Mammary epithelial cell (primary cell): ENCODE results near the gene SUGP1.

Experiments
- CTCF ChIP-seq, 2 donors: IDR thresholded peaks in 1 of 2; conservative IDR thresholded peaks in 1 of 2; 2 replicates each; pipeline ENCODE4 v1.5.1; 2011 to 2012; ENCODE audit warnings: inconsistent platforms in 2 of 2, low read length in 2 of 2, mild to moderate bottlenecking in 2 of 2, control low read depth in 1 of 2, low read depth in 1 of 2; ENCODE audit not compliant: insufficient read depth in 1 of 2; ENCODE audit errors: extremely low read depth in 1 of 2
- EZH2 ChIP-seq: IDR thresholded peaks from 2 replicates; pipeline ENCODE4 v1.6.1; 2012; ENCODE audit warnings: low read length, inconsistent platforms, borderline replicate concordance

DNA sequence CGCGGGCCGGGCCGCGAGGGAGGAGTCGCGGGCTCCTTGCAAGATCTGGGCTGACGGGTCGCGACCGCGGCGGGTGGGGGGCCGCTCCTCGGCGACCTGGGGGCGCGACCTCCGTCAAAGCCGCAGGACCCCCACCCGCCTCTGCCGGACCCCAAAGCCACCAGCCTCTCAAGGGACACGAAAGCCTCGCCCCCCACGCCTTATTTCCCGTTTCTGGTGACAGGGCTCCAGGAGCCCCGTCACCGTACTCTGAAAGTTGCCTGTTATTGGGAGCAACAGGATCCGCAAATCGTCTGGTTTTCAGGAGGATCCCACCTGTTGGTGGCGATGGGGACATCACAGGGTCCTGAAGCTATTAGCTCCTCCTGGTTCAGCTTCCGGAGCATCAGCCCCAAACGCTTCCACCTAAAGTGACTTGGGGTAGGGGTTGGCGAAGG is 850 bp upstream of the SUGP1 start:
- TF ChIP-seq CTCF (conservative IDR thresholded peaks at IDR 0.05 in 1 of 2, IDR thresholded peaks at IDR 0.05 in 1 of 2; ENCODE audit: extremely low read depth in 1 of 2, insufficient read depth in 1 of 2, low read depth in 1 of 2, low read length in 2 of 2) (peak in 1 of 2 donors; percentile 3), EZH2 (no peak)
